GM18909 (cell line): ENCODE data around the gene GREB1L.
A peak's percentile ranks its signal among the peaks of the same experiment; 100 is the strongest.

Source experiments
- ATAC-seq: cut with Tn5 transposase; IDR thresholded peaks from one replicate; pipeline ENCODE4 v1.9.1; 2021; ENCODE audit warnings: mild to moderate bottlenecking; ENCODE audit not compliant: unreplicated experiment, poor library complexity

The GREB1L gene

GRCh38 chr18:21468514-21469164, 226.6 kb downstream of the GREB1L start:
- no peak for ATAC-seq

DNA sequence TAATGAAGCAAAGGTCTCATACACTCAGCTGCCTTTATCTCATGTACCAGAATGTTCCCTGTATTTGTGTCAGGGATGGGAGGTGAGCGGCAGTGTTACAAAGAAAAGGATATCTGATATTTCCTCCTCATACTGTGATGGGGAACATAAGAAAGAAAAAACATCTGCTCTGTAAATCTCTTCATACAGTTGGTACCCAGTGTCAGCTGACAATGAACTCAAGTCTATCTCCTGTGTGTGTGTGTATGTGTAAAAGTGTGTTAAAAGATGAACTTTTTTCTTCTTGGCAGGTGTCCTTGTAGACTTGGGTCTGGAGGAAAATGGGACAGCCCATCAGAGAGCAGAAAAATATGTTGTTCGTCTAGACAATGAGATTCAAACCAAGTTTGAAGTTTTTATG, 230.7 kb downstream of the GREB1L start:
- ATAC-seq = no peak

DNA sequence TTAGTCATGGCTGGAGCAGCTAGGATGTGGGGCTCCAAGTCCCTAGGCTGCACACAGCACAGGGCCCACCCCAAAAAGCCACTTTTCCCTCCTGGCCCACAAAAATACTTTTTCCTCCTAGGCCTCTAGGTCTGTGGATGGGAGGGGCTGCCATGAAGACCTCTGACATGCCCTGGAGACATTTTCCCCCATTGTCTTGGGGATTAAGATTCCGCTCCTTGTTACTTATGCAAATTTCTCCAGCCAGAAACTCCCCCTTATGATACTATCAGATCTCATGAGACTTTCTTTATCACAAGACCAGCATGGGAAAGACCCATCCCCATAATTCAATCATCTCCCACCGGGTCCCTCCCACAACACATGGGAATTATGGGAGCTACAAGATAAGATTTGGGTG, 232.6 kb downstream of the GREB1L start:
- ATAC-seq = no peak

- ATAC-seq = no peak
Observed at GRCh38 chr18:21479721-21480120, 237.7 kb downstream of the GREB1L start.

DNA sequence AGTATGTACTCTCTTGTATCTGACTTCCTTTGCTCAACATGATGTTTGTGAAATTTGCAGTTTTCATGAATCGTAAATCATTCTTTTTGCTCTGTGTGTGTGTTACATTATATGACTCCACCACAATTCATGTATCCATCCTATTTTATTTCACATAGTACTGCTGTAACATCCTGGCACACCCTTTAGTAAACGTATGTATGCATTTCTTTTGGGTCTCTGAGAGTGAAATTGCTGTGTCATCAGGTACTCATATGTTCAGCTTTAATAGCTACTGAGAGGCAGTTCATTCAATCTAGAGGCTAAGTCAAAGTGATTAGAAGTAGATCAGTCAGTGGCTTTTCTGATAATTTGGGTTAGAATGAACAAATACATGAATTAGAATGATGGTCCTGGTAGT, 239.7 kb downstream of the GREB1L start:
- ATAC-seq = no peak

DNA sequence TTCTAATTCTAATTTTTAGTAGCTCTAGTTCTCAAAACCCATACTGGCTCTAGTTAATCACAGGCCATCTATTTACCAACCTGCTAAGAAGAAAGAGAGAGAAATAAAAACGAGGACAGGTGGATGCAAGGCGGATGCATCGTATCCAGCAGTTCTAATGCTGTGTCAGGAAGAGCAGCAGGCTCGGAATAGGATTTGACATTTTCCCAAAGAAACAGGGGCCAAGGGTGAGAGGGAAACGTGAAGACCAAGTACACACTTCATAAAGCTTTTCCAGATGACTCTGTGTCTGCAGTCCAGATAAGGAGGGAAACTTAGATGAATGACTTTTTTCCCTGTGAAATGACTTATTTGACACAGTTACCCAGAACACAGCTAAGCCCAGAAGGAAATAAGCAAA, 241.0 kb downstream of the GREB1L start:
- no peak for ATAC-seq

- ATAC-seq = no peak
Observed at GRCh38 chr18:21484851-21485636, 243.0 kb downstream of the GREB1L start.

DNA sequence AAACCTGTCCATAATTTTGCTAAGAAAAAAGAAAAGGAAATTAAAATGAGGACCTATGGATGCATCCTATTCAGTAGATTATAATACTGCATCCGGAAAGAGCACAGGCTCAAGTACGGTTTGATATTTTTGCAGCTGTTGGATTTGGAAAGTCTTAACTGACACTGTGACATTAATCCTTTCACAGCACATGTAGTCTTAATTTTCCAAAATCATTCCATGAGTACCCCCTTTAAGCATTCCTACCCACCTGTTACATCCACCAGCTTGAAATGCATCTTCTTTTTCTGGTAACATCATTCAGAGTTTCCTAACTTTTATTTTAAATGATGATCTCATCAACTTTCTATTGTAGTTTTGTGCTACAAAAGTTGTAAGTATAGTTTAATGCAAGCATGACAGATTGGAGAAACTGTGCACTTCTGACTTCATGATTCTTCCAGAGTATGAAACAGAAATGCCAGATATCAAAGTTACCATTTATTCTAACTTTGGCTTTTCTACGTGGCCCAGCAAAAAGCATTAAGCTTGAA, 244.9 kb downstream of the GREB1L start:
- ATAC-seq = no peak

GRCh38 chr18:21489119-21489750, 247.2 kb downstream of the GREB1L start:
- peak; percentile 51 for ATAC-seq

DNA sequence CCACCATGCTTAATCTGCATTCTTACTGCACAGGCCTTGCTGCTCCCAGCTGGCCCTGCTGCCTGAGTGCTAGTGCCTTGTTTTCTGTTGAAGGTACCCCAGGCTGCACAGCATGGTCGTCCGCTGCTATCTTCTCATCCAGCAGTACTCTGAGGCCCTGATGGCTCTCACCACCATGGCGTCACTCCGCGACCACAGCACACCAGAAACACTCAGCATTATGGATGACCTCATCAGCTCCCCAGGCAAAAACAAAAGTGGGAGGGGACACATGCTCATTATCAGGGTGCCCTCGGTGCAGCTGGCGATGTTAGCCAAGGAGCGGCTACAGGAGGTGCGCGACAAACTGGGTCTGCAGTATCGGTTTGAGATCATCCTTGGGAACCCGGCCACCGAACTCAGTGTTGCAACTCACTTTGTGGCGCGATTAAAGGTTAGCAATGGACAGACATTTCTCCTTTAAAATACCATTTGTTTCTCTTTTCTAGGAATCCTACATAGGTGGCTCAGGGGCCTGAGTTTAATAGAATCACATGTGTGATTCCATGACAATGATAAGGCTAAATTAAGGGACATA, 248.0 kb downstream of the GREB1L start:
- no peak for ATAC-seq

DNA sequence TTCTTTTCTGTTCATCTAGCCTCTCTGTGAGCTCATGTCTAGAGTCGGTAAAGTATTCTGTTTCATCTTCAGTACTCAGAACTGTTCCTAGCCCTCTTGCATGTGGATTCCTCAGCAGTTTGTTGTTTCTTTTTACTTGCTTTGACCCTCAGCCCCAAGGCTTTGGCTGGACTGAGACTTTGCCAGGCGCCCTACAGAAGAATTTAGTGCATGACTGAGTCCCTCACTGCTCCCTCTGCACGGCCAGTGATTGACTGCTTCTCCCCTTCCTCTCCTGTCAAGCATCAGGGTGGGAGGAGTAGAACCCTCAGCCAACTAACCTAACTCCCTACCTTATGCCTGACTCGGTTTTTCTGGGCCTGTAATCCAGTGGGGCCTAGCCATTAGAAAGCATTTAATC, 248.7 kb downstream of the GREB1L start:
- no peak for ATAC-seq

DNA sequence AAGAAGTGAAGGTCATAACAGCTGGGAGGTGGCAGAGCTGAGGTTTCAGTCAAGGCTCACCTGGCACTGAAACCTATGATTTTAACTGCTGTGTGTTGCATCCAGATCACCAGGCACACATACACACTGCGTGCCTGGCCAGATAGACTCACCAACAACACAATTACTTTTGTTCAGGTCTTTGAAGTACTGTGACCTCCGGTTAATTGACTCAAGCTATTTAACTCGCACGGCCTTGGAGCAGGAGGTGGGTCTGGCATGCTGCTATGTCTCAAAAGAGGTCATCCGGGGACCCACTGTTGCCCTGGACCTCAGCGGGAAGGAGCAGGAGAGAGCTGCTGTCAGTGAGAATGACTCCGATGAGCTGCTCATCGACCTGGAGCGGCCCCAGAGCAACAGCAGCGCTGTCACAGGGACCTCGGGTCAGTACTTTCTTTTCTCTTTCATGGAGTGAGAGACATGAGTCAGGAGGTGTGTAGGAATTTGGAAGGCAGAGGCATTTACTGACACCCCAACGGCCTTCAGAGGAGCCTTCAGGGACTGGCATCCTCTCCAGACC, 254.3 kb downstream of the GREB1L start:
- ATAC-seq = no peak

- ATAC-seq = no peak
Observed at GRCh38 chr18:21499997-21500396, 258.0 kb downstream of the GREB1L start.

- ATAC-seq = no peak
Observed at GRCh38 chr18:21502661-21503060, 260.6 kb downstream of the GREB1L start.

DNA sequence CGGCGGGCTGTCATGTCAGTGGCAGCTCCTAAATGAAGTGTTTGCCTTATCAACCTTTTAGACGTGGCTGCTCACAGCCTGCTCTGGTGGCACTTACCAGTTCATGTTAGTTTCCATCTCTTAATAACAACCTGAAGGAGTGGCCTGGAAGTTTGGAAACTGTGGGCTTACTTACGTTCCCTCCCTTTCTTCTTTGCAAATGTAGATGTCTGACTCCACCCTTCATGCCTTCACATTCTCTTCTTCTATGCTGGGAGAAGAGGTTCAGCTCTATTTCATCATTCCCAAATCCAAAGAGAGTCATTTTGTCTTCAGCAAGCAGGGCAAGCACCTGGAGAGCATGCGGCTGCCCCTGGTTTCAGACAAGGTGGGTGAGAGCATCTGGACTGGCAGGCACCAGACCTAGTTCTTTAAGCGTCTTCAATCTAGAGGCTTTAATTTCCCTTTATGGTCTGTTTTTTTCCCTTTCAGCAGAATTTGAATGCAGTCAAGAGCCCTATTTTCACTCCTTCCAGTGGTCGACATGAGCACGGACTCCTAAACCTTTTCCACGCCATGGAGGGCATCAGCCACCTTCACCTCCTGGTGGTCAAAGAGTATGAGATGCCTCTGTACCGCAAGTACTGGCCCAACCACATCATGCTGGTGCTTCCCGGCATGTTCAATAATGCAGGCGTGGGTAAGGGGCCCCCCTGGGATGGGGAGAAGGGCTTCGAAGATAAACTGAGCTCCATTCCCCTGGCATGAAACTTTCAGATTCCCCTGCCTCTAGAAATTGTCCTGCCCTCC, 266.1 kb downstream of the GREB1L start:
- ATAC-seq = no peak

- ATAC-seq = no peak
Observed at GRCh38 chr18:21509062-21509461, 267.0 kb downstream of the GREB1L start.

- no peak for ATAC-seq
Observed at GRCh38 chr18:21513292-21513691, 271.3 kb downstream of the GREB1L start.

GRCh38 chr18:21513741-21514140, 271.7 kb downstream of the GREB1L start:
- ATAC-seq = no peak

DNA sequence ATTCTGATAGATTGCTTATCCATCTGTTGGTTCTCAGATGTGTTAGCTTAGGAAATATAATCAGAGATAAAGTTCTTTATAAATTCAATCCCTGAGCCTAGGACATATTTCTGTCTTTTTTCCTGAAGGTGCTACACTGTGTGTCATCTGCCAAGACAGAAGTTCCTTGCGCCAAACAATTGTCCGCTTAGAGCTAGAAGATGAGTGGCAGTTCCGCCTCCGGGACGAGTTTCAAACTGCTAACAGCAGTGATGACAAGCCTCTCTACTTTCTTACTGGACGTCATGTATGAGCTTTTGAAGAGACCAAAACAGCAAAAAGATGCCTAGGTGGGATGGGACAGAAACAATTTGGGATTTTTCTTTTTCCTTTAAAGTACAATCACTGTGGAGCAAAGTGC, 280.5 kb downstream of the GREB1L start:
- ATAC-seq = no peak

DNA sequence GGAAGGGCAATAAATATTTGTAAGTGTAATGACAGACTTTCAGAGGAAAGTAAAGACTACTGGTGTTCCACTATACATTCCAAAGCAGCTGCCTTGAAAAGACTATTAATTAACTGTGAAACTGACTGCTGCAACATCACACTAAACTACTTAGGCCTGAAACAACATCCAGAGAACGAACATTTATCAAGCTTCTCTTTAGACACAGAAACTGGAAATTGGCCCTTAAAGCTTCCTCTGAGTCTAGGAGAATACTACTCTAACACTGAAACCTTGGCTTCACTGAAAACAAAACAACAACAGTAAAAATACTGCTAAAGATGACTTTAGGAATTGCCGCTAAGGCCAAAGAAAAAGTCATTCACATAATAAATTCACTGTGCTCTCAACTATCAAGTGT, 283.9 kb downstream of the GREB1L start:
- ATAC-seq = no peak
